HepG2 (cell line): ENCODE data around the gene OARD1. TPM values are rescaled to one million over a fixed set of nuclear protein-coding genes. Genes with fewer than 3 reads are reported as not detected.

ENCODE experiments used
- AKAP8 ChIP-seq: sonication (generic); formaldehyde crosslinking; IDR thresholded peaks from 2 replicates; pipeline ENCODE4 v1.5.1; 2020; ENCODE audit warnings: mild to moderate bottlenecking, missing genetic modification reagents
- ARNTL ChIP-seq: sonication (generic); formaldehyde crosslinking; IDR thresholded peaks from 2 replicates; pipeline ENCODE4 v1.4.0; 2020; ENCODE audit warnings: mild to moderate bottlenecking, missing genetic modification reagents
- HNRNPL ChIP-seq: fragments of 200-400 bp; formaldehyde crosslinking; IDR thresholded peaks from 2 replicates; pipeline ENCODE4 v1.6.1; 2017; ENCODE audit warnings: mild to moderate bottlenecking, low read depth, low read length
- IKZF4 ChIP-seq: sonication (generic); formaldehyde crosslinking; IDR thresholded peaks from 2 replicates; pipeline ENCODE4 v1.5.1; 2020; ENCODE audit warnings: borderline replicate concordance, mild to moderate bottlenecking, low read depth, missing genetic modification reagents; ENCODE audit errors: not compliant biosample characterization
- KDM5A ChIP-seq: fragments of 200-600 bp; sonication (generic); IDR thresholded peaks from 2 replicates; pipeline ENCODE4 v1.7.0; 2018; ENCODE audit warnings: antibody characterized with exemption, mild to moderate bottlenecking, low read length, borderline replicate concordance
- MAZ ChIP-seq, 2 experiments: sonication (generic) in 1 of 2; formaldehyde crosslinking in 1 of 2; IDR thresholded peaks; 2 replicates each; pipeline versions ENCODE4 v1.5.0 to v1.6.1; 2012 to 2020; ENCODE audit warnings: low read depth in 2 of 2, mild to moderate bottlenecking in 2 of 2, borderline replicate concordance in 1 of 2, improper control_type of control experiment in 1 of 2, low read length in 1 of 2, missing genetic modification reagents in 1 of 2, moderate library complexity in 1 of 2
- MTA3 ChIP-seq: sonication (generic); formaldehyde crosslinking; IDR thresholded peaks from 2 replicates; pipeline ENCODE4 v1.4.0; 2020; ENCODE audit warnings: missing genetic modification reagents
- ZBTB20 ChIP-seq: sonication (generic); formaldehyde crosslinking; IDR thresholded peaks from 2 replicates; pipeline ENCODE4 v1.8.1; 2023; ENCODE audit warnings: missing genetic modification reagents, low read depth, mild to moderate bottlenecking, borderline replicate concordance
- ZFP82 ChIP-seq: sonication (generic); formaldehyde crosslinking; IDR thresholded peaks from 2 replicates; pipeline ENCODE4 v1.5.1; 2020; ENCODE audit warnings: mild to moderate bottlenecking, missing genetic modification reagents, borderline replicate concordance
- ZMAT3 ChIP-seq: sonication (generic); formaldehyde crosslinking; conservative IDR thresholded peaks from 2 replicates; pipeline ENCODE4 v1.7.0; 2021; ENCODE audit warnings: missing genetic modification reagents
- ZNF296 ChIP-seq: sonication (generic); formaldehyde crosslinking; conservative IDR thresholded peaks from 2 replicates; pipeline ENCODE4 v1.5.0; 2020; ENCODE audit warnings: mild to moderate bottlenecking, missing genetic modification reagents
- ZNF331 ChIP-seq: sonication (generic); formaldehyde crosslinking; IDR thresholded peaks from 2 replicates; pipeline ENCODE4 v1.4.0; 2020; ENCODE audit warnings: missing genetic modification reagents
- ZNF337 ChIP-seq: sonication (generic); formaldehyde crosslinking; IDR thresholded peaks from 2 replicates; pipeline ENCODE4 v1.5.1; 2020; ENCODE audit warnings: missing genetic modification reagents, low read depth, mild to moderate bottlenecking, borderline replicate concordance
- ZNF460 ChIP-seq: sonication (generic); formaldehyde crosslinking; IDR thresholded peaks from 2 replicates; pipeline ENCODE4 v1.5.1; 2020; ENCODE audit warnings: missing genetic modification reagents, mild to moderate bottlenecking, borderline replicate concordance
- ZNF549 ChIP-seq: sonication (generic); formaldehyde crosslinking; IDR thresholded peaks from 2 replicates; pipeline ENCODE4 v1.5.0; 2020; ENCODE audit warnings: missing genetic modification reagents
- ZNF772 ChIP-seq: sonication (generic); formaldehyde crosslinking; IDR thresholded peaks from 2 replicates; pipeline ENCODE4 v1.5.0; 2020; ENCODE audit warnings: mild to moderate bottlenecking, missing genetic modification reagents
- ZNF776 ChIP-seq: sonication (generic); formaldehyde crosslinking; IDR thresholded peaks from 2 replicates; pipeline ENCODE4 v1.4.0; 2020; ENCODE audit warnings: mild to moderate bottlenecking, missing genetic modification reagents
- ZNF792 ChIP-seq: IDR thresholded peaks from 2 replicates; pipeline ENCODE4 v1.6.1; 2016
- ZSCAN21 ChIP-seq: sonication (generic); formaldehyde crosslinking; IDR thresholded peaks from 2 replicates; pipeline ENCODE4 v1.8.0; 2022; ENCODE audit warnings: mild to moderate bottlenecking, missing genetic modification reagents, moderate library complexity, borderline replicate concordance
- ZSCAN30 ChIP-seq: sonication (generic); formaldehyde crosslinking; IDR thresholded peaks from 2 replicates; pipeline ENCODE4 v1.5.0; 2020; ENCODE audit warnings: mild to moderate bottlenecking, missing genetic modification reagents
- polyA plus RNA-seq, 8 experiments: library from polyadenylated mRNA; depleted of rRNA in 3 of 8; stranded (reverse) in 7 of 8; unstranded in 1 of 8; fragments of >200 nt; fragmentation: Illumina TruSeq in 4 of 8; extraction: Trizol in 4 of 8; gene quantifications; 2 replicates each; pipeline versions ENCODE4 v1.2.1 to v1.2.3, GENCODE V29; 2011 to 2016; ENCODE audit warnings: low read depth in 4 of 8, missing spikeins in 1 of 8, mixed read lengths in 1 of 8; ENCODE audit not compliant: insufficient read depth in 1 of 8
- total RNA-seq, 5 experiments: library from RNA; depleted of rRNA; stranded (reverse); fragments of >200 nt; fragmentation: Illumina TruSeq; extraction: Trizol; gene quantifications; 2 replicates each; pipeline ENCODE4 v1.2.3, GENCODE V29; 2016; ENCODE audit warnings: low read depth in 1 of 5
- TF ChIP-seq, protein P1 (sequence below): sonication (generic); formaldehyde crosslinking; IDR thresholded peaks from 2 replicates; pipeline ENCODE4 v1.5.1; 2020; ENCODE audit warnings: mild to moderate bottlenecking, missing genetic modification reagents, moderate library complexity
- TF ChIP-seq, protein P2 (sequence below): sonication (generic); formaldehyde crosslinking; IDR thresholded peaks from 2 replicates; pipeline ENCODE4 v1.8.0; 2022; ENCODE audit warnings: mild to moderate bottlenecking, missing genetic modification reagents, borderline replicate concordance
- TF ChIP-seq, protein P3 (sequence below): IDR thresholded peaks from 2 replicates; pipeline ENCODE4 v1.6.1; 2016; ENCODE audit warnings: missing genetic modification reagents, missing compliant biosample characterization

The OARD1 gene
- total and polyA plus RNA-seq, 2 of the 13 experiments (the other 11 are each of a cell fraction or from before 2014, with no cell fraction given) = 18.4 to 49.0 TPM

DNA sequence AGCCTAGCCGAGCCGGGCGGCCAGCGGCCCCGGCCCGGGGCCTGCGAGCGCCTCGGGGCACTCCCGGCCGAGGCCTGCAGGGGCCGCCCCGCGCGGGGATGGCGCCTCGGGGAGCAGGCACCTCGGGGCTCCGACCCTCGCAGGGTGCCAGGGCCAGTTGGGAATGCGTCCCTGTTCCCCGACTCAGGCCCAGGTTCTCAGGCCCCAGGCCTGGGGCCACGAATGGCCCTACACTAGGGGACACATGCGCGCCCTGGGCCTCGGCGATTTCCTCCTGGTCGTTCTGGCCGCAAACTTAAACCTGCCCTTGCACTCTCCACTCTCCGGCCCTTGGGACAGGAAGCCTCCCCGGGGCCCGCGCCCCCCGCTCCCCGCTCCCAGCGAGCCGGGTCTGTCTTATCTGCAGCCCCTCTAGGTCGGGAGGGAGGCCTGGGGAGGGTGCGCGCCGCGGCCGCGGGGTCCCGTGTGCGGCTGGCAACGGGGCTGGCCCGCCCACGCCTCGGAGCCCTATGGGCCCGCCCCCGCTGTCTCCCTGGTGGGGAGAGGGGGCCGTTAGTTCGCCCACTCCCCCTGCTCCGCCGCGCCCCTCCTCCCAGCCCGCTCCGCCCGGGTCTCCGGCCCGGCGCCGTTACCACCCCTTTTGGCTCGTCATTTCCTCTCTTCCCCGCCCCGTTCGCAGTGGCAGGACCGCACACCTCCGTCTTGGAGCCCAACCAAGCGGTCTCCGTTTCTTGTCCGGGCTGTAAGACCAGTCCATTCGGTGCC lies 1.2 kb upstream of the OARD1 start (continued):
- TF ChIP-seq ZNF792 (CRISPR knock-in tag) = no peak
- TF ChIP-seq ZFP82 (CRISPR knock-in tag) = peak; percentile 72; the same call in 1 of the 2 replicates
- TF ChIP-seq, protein P1, sequence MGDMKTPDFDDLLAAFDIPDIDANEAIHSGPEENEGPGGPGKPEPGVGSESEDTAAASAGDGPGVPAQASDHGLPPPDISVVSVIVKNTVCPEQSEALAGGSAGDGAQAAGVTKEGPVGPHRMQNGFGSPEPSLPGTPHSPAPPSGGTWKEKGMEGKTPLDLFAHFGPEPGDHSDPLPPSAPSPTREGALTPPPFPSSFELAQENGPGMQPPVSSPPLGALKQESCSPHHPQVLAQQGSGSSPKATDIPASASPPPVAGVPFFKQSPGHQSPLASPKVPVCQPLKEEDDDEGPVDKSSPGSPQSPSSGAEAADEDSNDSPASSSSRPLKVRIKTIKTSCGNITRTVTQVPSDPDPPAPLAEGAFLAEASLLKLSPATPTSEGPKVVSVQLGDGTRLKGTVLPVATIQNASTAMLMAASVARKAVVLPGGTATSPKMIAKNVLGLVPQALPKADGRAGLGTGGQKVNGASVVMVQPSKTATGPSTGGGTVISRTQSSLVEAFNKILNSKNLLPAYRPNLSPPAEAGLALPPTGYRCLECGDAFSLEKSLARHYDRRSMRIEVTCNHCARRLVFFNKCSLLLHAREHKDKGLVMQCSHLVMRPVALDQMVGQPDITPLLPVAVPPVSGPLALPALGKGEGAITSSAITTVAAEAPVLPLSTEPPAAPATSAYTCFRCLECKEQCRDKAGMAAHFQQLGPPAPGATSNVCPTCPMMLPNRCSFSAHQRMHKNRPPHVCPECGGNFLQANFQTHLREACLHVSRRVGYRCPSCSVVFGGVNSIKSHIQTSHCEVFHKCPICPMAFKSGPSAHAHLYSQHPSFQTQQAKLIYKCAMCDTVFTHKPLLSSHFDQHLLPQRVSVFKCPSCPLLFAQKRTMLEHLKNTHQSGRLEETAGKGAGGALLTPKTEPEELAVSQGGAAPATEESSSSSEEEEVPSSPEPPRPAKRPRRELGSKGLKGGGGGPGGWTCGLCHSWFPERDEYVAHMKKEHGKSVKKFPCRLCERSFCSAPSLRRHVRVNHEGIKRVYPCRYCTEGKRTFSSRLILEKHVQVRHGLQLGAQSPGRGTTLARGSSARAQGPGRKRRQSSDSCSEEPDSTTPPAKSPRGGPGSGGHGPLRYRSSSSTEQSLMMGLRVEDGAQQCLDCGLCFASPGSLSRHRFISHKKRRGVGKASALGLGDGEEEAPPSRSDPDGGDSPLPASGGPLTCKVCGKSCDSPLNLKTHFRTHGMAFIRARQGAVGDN (CRISPR knock-in tag) = peak; percentile 54
- 0 out of 2 replicates have a peak, but pooled peaks have one; percentile 73 for TF ChIP-seq ZNF776 (CRISPR knock-in tag)
- TF ChIP-seq ZNF772 (CRISPR knock-in tag) = no peak
- TF ChIP-seq, protein P2, sequence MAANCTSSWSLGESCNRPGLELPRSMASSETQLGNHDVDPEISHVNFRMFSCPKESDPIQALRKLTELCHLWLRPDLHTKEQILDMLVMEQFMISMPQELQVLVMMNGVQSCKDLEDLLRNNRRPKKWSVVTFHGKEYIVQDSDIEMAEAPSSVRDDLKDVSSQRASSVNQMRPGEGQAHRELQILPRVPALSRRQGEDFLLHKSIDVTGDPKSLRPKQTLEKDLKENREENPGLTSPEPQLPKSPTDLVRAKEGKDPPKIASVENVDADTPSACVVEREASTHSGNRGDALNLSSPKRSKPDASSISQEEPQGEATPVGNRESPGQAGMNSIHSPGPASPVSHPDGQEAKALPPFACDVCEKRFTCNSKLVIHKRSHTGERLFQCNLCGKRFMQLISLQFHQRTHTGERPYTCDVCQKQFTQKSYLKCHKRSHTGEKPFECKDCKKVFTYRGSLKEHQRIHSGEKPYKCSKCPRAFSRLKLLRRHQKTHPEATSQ (CRISPR knock-in tag) = no peak
- TF ChIP-seq, protein P3, sequence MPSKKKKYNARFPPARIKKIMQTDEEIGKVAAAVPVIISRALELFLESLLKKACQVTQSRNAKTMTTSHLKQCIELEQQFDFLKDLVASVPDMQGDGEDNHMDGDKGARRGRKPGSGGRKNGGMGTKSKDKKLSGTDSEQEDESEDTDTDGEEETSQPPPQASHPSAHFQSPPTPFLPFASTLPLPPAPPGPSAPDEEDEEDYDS = peak; percentile 68
- TF ChIP-seq ZBTB20 (CRISPR knock-in tag) = peak; percentile 40; the same call in 1 of the 2 replicates
- peak; percentile 63; the same call in 1 of the 2 replicates for TF ChIP-seq HNRNPL
- no peak for TF ChIP-seq ZSCAN30 (CRISPR knock-in tag)
- no peak for TF ChIP-seq IKZF4
- TF ChIP-seq ZMAT3 = peak; percentile 53; the same call in 1 of the 2 replicates
- peak; percentile 61; the same call in 1 of the 2 replicates for TF ChIP-seq KDM5A
- TF ChIP-seq ZNF549 (CRISPR knock-in tag) = no peak
- TF ChIP-seq ZNF331 = peak; percentile 75; the same call in 1 of the 2 replicates
- no peak; the same call in 1 of the 2 replicates for TF ChIP-seq ARNTL (CRISPR knock-in tag)
- no peak for TF ChIP-seq AKAP8 (CRISPR knock-in tag)
- TF ChIP-seq ZNF296 = peak; percentile 66; the same call in 1 of the 2 replicates
- no peak for TF ChIP-seq MTA3 (CRISPR knock-in tag)
- peak; percentile 54; the same call in 1 of the 2 replicates for TF ChIP-seq ZSCAN21 (CRISPR knock-in tag)
- TF ChIP-seq ZNF460 (CRISPR knock-in tag) = no peak
- TF ChIP-seq ZNF337 (CRISPR knock-in tag) = no peak
- TF ChIP-seq MAZ (IDR thresholded peaks at IDR 0.05; ENCODE audit: borderline replicate concordance, low read depth, low read length) = peak; percentile 85
- peak; percentile 45 for TF ChIP-seq MAZ (CRISPR knock-in tag; IDR thresholded peaks at IDR 0.05; ENCODE audit: low read depth)
